Breast epithelium (tissue), 3 donors: Measurements from ENCODE around the gene CYYR1.

ENCODE experiments used
- CTCF ChIP-seq, 3 donors: fragments of 450-650 bp; IDR thresholded peaks; one replicate each; pipeline ENCODE4 v1.5.1; 2016 to 2017; ENCODE audit warnings: antibody characterized with exemption in 3 of 3, mild to moderate bottlenecking in 3 of 3, moderate library complexity in 3 of 3
- POLR2A ChIP-seq: fragments of 450-650 bp; IDR thresholded peaks from one replicate; pipeline ENCODE4 v1.6.1; 2016; ENCODE audit warnings: antibody characterized with exemption, mild to moderate bottlenecking, moderate library complexity
- POLR2AphosphoS5 ChIP-seq, 3 donors: sonication (generic); formaldehyde crosslinking; IDR thresholded peaks; one replicate each; pipeline ENCODE4 v1.6.1; 2017; ENCODE audit warnings: antibody characterized with exemption in 3 of 3

GRCh38 chr21:26505211-26505610, 67.9 kb downstream of the CYYR1 start:
- TF ChIP-seq CTCF (IDR thresholded peaks at IDR 0.05) (no peak), POLR2AphosphoS5 (IDR thresholded peaks at IDR 0.05) (no peak), POLR2A (no peak)
